WTC11 (cell line): ENCODE results near the gene RRP7A. TPM values are rescaled to one million over a fixed set of nuclear protein-coding genes. Genes with fewer than 3 reads are reported as not detected.
"Not testable (repeated sequence)": the region's sequence is repeated elsewhere in the genome, so short reads cannot be mapped to it uniquely, and the experiment has no call there.

ENCODE experiments used
- ATAC-seq: fragments of 200-7000 bp; cut with Tn5 transposase; 2 replicates; pipeline ENCODE4 v1.10.0; 2021; ENCODE audit warnings: mild to moderate bottlenecking, moderate library complexity
- CTCF ChIA-PET: fragments of 300-600 bp; sonication (Branson Sonifier 250); formaldehyde crosslinking; loops from one replicate; lab custom pipeline; 2021; ENCODE audit warnings: antibody characterized with exemption; lab: Charles Lee
- POLR2A ChIA-PET: fragments of 350-600 bp; sonication (Branson Sonifier 250); formaldehyde crosslinking; loops from one replicate; lab custom pipeline; 2021; ENCODE audit warnings: antibody characterized with exemption; lab: Charles Lee
- DNase-seq: peaks from one replicate; pipeline ENCODE4 v3.0.0; 2021; ENCODE audit warnings: low spot score
- H3K27ac Mint-ChIP-seq: 2 replicates; pipeline ENCODE4 v1.8.0; 2021; ENCODE audit warnings: mixed read lengths
- H3K27me3 Mint-ChIP-seq: 2 replicates; pipeline ENCODE4 v1.8.0; 2021; ENCODE audit warnings: low read depth, mild to moderate bottlenecking, moderate library complexity, mixed read lengths
- H3K36me3 Mint-ChIP-seq: 2 replicates; pipeline ENCODE4 v1.8.0; 2021; ENCODE audit warnings: mixed read lengths
- H3K4me1 Mint-ChIP-seq: 2 replicates; pipeline ENCODE4 v1.8.0; 2022; ENCODE audit warnings: mixed read lengths
- H3K4me3 Mint-ChIP-seq: 2 replicates; pipeline ENCODE4 v1.8.0; 2021; ENCODE audit warnings: mild to moderate bottlenecking, moderate library complexity, mixed read lengths
- H3K9me3 Mint-ChIP-seq: 2 replicates; pipeline ENCODE4 v1.8.0; 2021; ENCODE audit warnings: mixed read lengths
- CREB1 ChIP-seq: sonication (generic); formaldehyde crosslinking; IDR thresholded peaks from 2 replicates; pipeline ENCODE4 v1.8.0; 2023; ENCODE audit warnings: mild to moderate bottlenecking, missing genetic modification reagents
- CREM ChIP-seq: sonication (generic); formaldehyde crosslinking; IDR thresholded peaks from 2 replicates; pipeline ENCODE4 v1.8.1; 2022; ENCODE audit warnings: mild to moderate bottlenecking, missing genetic modification reagents, moderate library complexity
- ERG ChIP-seq: fragments of 250-450 bp; sonication (Bioruptor Pico); IDR thresholded peaks from 2 replicates; pipeline ENCODE4 v1.8.0; 2021; ENCODE audit warnings: mild to moderate bottlenecking
- GABPB1 ChIP-seq: sonication (generic); formaldehyde crosslinking; IDR thresholded peaks from 2 replicates; pipeline ENCODE4 v1.8.1; 2023; ENCODE audit warnings: mild to moderate bottlenecking, missing genetic modification reagents
- GTF2I ChIP-seq: fragments of 250-450 bp; sonication (Bioruptor Pico); conservative IDR thresholded peaks from 2 replicates; pipeline ENCODE4 v1.4.0; 2021; ENCODE audit warnings: mild to moderate bottlenecking
- JAZF1 ChIP-seq: fragments of 250-450 bp; sonication (Bioruptor Pico); IDR thresholded peaks from 2 replicates; pipeline ENCODE4 v1.9.0; 2021; ENCODE audit warnings: moderate library complexity, mild to moderate bottlenecking, inconsistent platforms
- JUN ChIP-seq: sonication (generic); formaldehyde crosslinking; IDR thresholded peaks from 2 replicates; pipeline ENCODE4 v1.8.0; 2023; ENCODE audit warnings: mild to moderate bottlenecking, missing genetic modification reagents
- NR2C2 ChIP-seq: sonication (generic); formaldehyde crosslinking; IDR thresholded peaks from 2 replicates; pipeline ENCODE4 v1.8.0; 2022; ENCODE audit warnings: mild to moderate bottlenecking, missing genetic modification reagents
- PRRX2 ChIP-seq: fragments of 250-450 bp; sonication (Bioruptor Pico); IDR thresholded peaks from 2 replicates; pipeline ENCODE4 v1.8.0; 2021; ENCODE audit warnings: mild to moderate bottlenecking
- TEAD1 ChIP-seq: sonication (generic); formaldehyde crosslinking; IDR thresholded peaks from 2 replicates; pipeline ENCODE4 v1.8.0; 2022; ENCODE audit warnings: mild to moderate bottlenecking, missing genetic modification reagents
- total RNA-seq: library from RNA; stranded (reverse); gene quantifications from 3 replicates; pipeline ENCODE4 v1.2.3, GENCODE V29; 2021
- TF ChIP-seq, protein P1 (sequence below): sonication (generic); formaldehyde crosslinking; IDR thresholded peaks from 2 replicates; pipeline ENCODE4 v1.8.1; 2022; ENCODE audit warnings: low read depth, mild to moderate bottlenecking, moderate library complexity, missing genetic modification reagents, borderline replicate concordance
- TF ChIP-seq, protein P2 (sequence below): sonication (generic); formaldehyde crosslinking; conservative IDR thresholded peaks from 2 replicates; pipeline ENCODE4 v1.8.1; 2022; ENCODE audit warnings: mild to moderate bottlenecking, missing genetic modification reagents
- TF ChIP-seq, protein P3 (sequence below): fragments of 250-450 bp; sonication (Bioruptor Pico); conservative IDR thresholded peaks from 2 replicates; pipeline ENCODE4 v1.9.0; 2021; ENCODE audit warnings: mild to moderate bottlenecking

The RRP7A gene
- total RNA-seq, 1 experiment from 2014 or later = 95.0 TPM

DNA sequence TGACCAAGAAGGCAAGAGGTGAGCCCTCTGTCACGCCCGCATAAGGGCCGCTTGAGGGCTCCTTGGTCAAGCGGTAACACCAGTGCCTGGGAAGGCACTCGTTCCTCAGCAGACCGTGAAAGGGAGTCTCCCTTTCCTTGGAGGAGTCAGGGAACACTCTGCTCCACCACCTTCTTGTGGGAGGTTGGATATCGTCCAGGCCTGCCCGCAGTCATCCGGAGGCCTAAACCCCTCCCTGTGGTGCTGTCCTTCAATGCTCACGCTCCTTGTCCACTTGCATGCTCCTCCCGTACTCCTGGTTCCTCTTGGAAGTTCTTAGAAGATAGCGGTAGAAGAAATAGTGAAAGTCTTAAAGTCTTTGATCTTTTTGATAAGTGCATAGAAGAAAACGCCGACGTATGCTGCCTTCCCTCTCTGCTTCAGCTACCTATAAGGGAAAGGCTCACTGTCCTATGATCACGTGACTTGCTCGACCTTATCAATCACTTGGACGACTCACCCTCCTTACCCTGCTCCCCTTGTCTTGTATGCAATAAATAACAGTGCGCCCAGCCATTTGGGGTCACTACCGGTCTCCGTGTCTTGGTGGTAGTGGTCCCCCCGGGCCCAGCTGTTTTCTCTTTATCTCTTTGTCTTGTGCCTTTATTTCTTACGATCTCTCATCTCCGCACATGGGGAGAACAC, 11.9 kb upstream of the RRP7A start:
- POLR2A ChIA-PET, H3K9me3 Mint-ChIP-seq: not testable (repeated sequence)

DNA sequence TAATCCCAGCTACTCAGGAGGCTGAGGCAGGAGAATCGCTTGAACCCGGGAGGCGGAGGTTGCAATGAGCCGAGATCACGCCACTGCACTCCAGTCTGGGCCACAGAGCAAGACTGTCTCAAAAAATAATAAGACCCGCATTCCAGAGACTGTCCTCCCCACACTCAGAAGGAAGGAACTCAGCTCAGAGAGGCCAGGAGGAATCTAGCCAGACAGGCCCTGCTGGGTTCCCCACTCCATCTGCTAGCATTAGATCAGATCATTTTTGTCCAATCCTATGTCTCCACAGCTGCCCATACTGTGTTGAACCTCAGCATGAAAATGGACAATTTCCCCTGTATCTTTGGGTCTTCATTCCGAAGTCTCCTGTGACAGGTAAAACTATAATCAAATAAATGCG, 9.8 kb upstream of the RRP7A start:
- H3K4me1 Mint-ChIP-seq, H3K36me3 Mint-ChIP-seq, H3K27ac Mint-ChIP-seq, ATAC-seq, POLR2A ChIA-PET, H3K4me3 Mint-ChIP-seq, H3K9me3 Mint-ChIP-seq, DNase-seq: not testable (repeated sequence)
- CTCF ChIA-PET = interaction anchor here (0.6 kb wide), 1 partner anchor 153 kb away, joined by 6 read pairs; no protein-coding TSS in a partner anchor
- peaks cover 79% of the 10 kb centered on the region for H3K27me3 Mint-ChIP-seq
- 0 out of 2 replicates have a peak, but pooled peaks have one; percentile 28 for TF ChIP-seq GTF2I (CRISPR knock-in tag)

More for the DNA sequence above, 11.9 kb upstream of the RRP7A start:
- H3K4me3 Mint-ChIP-seq, H3K36me3 Mint-ChIP-seq, DNase-seq, H3K4me1 Mint-ChIP-seq, H3K27ac Mint-ChIP-seq, ATAC-seq: not testable (repeated sequence)
- CTCF ChIA-PET = interaction anchor here (0.6 kb wide), 1 partner anchor 301 kb away, joined by 3 read pairs; no protein-coding TSS in a partner anchor
- H3K27me3 Mint-ChIP-seq = peaks cover 69% of the 10 kb centered on the region

- CTCF ChIA-PET = interaction anchor here (0.6 kb wide), 1 partner anchor 152 kb away, joined by 6 read pairs; no protein-coding TSS in a partner anchor
- TF ChIP-seq CREB1 (CRISPR knock-in tag) (no peak), JUN (no peak), NR2C2 (CRISPR knock-in tag) (no peak), GABPB1 (CRISPR knock-in tag) (no peak), PRRX2 (CRISPR knock-in tag) (no peak), CREM (CRISPR knock-in tag) (no peak)
- TF ChIP-seq, protein P1, sequence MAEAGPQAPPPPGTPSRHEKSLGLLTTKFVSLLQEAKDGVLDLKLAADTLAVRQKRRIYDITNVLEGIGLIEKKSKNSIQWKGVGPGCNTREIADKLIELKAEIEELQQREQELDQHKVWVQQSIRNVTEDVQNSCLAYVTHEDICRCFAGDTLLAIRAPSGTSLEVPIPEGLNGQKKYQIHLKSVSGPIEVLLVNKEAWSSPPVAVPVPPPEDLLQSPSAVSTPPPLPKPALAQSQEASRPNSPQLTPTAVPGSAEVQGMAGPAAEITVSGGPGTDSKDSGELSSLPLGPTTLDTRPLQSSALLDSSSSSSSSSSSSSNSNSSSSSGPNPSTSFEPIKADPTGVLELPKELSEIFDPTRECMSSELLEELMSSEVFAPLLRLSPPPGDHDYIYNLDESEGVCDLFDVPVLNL (CRISPR knock-in tag) = no peak
- TF ChIP-seq, protein P2, sequence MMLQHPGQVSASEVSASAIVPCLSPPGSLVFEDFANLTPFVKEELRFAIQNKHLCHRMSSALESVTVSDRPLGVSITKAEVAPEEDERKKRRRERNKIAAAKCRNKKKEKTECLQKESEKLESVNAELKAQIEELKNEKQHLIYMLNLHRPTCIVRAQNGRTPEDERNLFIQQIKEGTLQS (CRISPR knock-in tag) = no peak
- Mint-ChIP-seq H3K27ac (no peak overlapping the region), H3K4me3 (no peak overlapping the region), H3K4me1 (no peaks in the 10 kb centered on the region), H3K9me3 (peaks cover 9% of the 10 kb centered on the region), H3K36me3 (no peaks in the 10 kb centered on the region), H3K27me3 (peaks cover 83% of the 10 kb centered on the region)
- ATAC-seq (no peak), DNase-seq (no peak)
- POLR2A ChIA-PET = no interaction called here
These were observed 9.2 kb upstream of the RRP7A start for GRCh38 chr22:42528591-42529307.

- Mint-ChIP-seq H3K36me3 (peaks cover 4% of the 10 kb centered on the region), H3K27ac (no peak overlapping the region), H3K4me1 (peaks cover 12% of the 10 kb centered on the region), H3K9me3 (peaks cover 9% of the 10 kb centered on the region), H3K27me3 (peaks cover 39% of the 10 kb centered on the region), H3K4me3 (no peak overlapping the region)
- ATAC-seq (no peak), DNase-seq (no peak)
- TF ChIP-seq, protein P3, sequence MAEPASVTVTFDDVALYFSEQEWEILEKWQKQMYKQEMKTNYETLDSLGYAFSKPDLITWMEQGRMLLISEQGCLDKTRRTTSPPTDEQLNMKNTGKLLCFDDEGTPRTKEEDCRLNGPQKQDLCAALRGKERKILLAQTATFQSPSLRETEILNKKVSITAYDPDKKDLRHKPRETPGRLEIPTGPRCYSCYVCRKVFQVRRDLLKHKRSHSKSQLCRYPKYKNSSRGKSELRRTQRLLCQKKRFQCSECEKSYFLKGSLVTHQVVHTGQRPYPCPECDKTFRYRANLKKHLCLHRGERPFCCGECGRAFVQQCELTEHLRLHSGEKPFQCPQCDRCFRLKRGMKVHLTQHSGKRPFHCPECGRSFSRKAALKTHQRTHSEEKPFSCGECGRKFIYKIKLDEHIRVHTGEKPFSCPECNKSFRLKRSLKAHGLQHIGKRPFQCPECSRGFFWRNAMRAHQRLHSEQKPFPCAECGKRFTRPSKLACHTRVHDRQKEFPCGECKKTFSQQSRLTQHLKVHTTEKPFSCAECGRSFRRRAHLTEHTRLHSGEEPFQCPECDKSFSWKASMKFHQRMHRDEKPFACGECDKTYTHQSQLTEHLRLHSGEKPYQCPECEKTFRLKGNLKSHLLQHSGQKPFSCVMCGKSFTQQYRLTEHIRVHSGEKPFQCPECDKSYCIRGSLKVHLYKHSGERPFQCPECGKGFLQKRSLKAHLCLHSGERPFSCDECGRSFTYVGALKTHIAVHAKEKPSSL = no peak
- TF ChIP-seq TEAD1 (CRISPR knock-in tag) (no peak), ERG (CRISPR knock-in tag) (no peak), JAZF1 (CRISPR knock-in tag) (no peak)
- POLR2A ChIA-PET = no interaction called here
- CTCF ChIA-PET = no interaction called here
These were observed 3.0 kb upstream of the RRP7A start for GRCh38 chr22:42522546-42522945.
